Measurements from ENCODE around the gene COTL1.

DNA sequence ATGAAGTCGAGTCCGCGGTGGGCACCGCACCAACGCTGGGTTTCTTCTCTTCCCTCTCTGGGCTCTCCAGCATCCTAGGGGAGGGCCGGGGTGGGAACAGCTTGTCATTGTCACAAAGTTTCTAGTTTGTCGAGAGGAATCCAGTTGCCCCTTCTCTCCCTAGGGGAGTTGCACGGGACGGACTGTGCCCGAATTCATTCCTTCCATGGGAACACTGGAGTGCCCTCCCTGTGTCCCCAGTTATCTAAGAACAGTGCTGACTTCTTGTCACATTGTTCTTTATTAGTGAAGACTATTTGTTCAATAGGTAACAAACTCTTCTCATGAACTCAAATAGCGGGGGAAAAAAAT, 31.6 kb upstream of the COTL1 start:
- TF ChIP-seq, protein P1, sequence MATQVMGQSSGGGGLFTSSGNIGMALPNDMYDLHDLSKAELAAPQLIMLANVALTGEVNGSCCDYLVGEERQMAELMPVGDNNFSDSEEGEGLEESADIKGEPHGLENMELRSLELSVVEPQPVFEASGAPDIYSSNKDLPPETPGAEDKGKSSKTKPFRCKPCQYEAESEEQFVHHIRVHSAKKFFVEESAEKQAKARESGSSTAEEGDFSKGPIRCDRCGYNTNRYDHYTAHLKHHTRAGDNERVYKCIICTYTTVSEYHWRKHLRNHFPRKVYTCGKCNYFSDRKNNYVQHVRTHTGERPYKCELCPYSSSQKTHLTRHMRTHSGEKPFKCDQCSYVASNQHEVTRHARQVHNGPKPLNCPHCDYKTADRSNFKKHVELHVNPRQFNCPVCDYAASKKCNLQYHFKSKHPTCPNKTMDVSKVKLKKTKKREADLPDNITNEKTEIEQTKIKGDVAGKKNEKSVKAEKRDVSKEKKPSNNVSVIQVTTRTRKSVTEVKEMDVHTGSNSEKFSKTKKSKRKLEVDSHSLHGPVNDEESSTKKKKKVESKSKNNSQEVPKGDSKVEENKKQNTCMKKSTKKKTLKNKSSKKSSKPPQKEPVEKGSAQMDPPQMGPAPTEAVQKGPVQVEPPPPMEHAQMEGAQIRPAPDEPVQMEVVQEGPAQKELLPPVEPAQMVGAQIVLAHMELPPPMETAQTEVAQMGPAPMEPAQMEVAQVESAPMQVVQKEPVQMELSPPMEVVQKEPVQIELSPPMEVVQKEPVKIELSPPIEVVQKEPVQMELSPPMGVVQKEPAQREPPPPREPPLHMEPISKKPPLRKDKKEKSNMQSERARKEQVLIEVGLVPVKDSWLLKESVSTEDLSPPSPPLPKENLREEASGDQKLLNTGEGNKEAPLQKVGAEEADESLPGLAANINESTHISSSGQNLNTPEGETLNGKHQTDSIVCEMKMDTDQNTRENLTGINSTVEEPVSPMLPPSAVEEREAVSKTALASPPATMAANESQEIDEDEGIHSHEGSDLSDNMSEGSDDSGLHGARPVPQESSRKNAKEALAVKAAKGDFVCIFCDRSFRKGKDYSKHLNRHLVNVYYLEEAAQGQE (IDR thresholded peaks at IDR 0.05; ENCODE audit: insufficient read depth in 1 of 2, low read depth in 2 of 2, low read length in 2 of 2): no peak
- TF ChIP-seq TAF1 (IDR thresholded peaks at IDR 0.05; ENCODE audit: borderline replicate concordance, insufficient read depth, low read length): no peak
